Kidney glomerular epithelial cell (primary cell): Measurements from ENCODE around the gene B3GALNT1.
A peak's percentile ranks its signal among the peaks of the same experiment; 100 is the strongest.
"Not testable (repeated sequence)": the region's sequence is repeated elsewhere in the genome, so short reads cannot be mapped to it uniquely, and the experiment has no call there.

ENCODE experiments used
- DNase-seq: peaks from one replicate; lab custom pipeline; 2025; lab: John Stamatoyannopoulos, UW

B3GALNT1 gene

GRCh38 chr3:161073181-161073580, 32.0 kb downstream of the B3GALNT1 start:
- no peak for DNase-seq

GRCh38 chr3:161072751-161073150, 32.4 kb downstream of the B3GALNT1 start:
- DNase-seq = no peak

- DNase-seq = no peak
Measured at GRCh38 chr3:161072211-161072621, 32.9 kb downstream of the B3GALNT1 start.

GRCh38 chr3:161070980-161071663, 34.0 kb downstream of the B3GALNT1 start:
- no peak for DNase-seq

- DNase-seq = no peak
Measured at GRCh38 chr3:161070252-161070930, 34.8 kb downstream of the B3GALNT1 start.

- DNase-seq = peak; percentile 37
Measured at GRCh38 chr3:161069511-161070251, 35.5 kb downstream of the B3GALNT1 start.

GRCh38 chr3:161067335-161067734, 37.8 kb downstream of the B3GALNT1 start:
- peak; percentile 2 for DNase-seq

- DNase-seq = no peak
Measured at GRCh38 chr3:161066930-161067329, 38.2 kb downstream of the B3GALNT1 start.

- no peak for DNase-seq
Measured at GRCh38 chr3:161064413-161064812, 40.7 kb downstream of the B3GALNT1 start.

- DNase-seq = no peak
Measured at GRCh38 chr3:161054860-161055604, 50.1 kb downstream of the B3GALNT1 start.

GRCh38 chr3:161051856-161052255, 53.3 kb downstream of the B3GALNT1 start:
- no peak for DNase-seq

GRCh38 chr3:161050935-161051334, 54.2 kb downstream of the B3GALNT1 start:
- no peak for DNase-seq

- no peak for DNase-seq
Measured at GRCh38 chr3:161049683-161050248, 55.4 kb downstream of the B3GALNT1 start.

- DNase-seq = no peak
Measured at GRCh38 chr3:161043336-161044035, 61.7 kb downstream of the B3GALNT1 start.

- DNase-seq = peak; percentile 95
Measured at GRCh38 chr3:161042023-161042501, 63.1 kb downstream of the B3GALNT1 start.

GRCh38 chr3:161038725-161039124, 66.4 kb downstream of the B3GALNT1 start:
- DNase-seq = peak; percentile 33

- DNase-seq = peak; percentile 43
Measured at GRCh38 chr3:161035711-161036110, 69.4 kb downstream of the B3GALNT1 start.

GRCh38 chr3:161034913-161035550, 70.1 kb downstream of the B3GALNT1 start:
- not testable (repeated sequence) for DNase-seq
